Dendritic cell treated with granulocyte-macrophage colony-stimulating factor and Interleukin-4, amounts not matched to agents 40 ng/mL and 50 ng/mL, for 4 days (primary cell): ENCODE measurements around the gene MYO18B.

Source experiments
- H3K27ac Mint-ChIP-seq: one replicate; pipeline ENCODE4 v1.8.0; 2022; ENCODE audit warnings: mild to moderate bottlenecking, mixed read lengths
- H3K27me3 Mint-ChIP-seq: one replicate; pipeline ENCODE4 v1.8.0; 2022; ENCODE audit warnings: mild to moderate bottlenecking, mixed read lengths
- H3K36me3 Mint-ChIP-seq: one replicate; pipeline ENCODE4 v1.8.0; 2022; ENCODE audit warnings: low read depth, mixed read lengths
- H3K4me1 Mint-ChIP-seq: one replicate; pipeline ENCODE4 v1.8.0; 2022; ENCODE audit warnings: low read depth, mixed read lengths
- H3K4me3 Mint-ChIP-seq: one replicate; pipeline ENCODE4 v1.8.0; 2022; ENCODE audit warnings: mild to moderate bottlenecking, moderate library complexity, mixed read lengths
- H3K9me3 Mint-ChIP-seq: one replicate; pipeline ENCODE4 v1.8.0; 2022; ENCODE audit warnings: mixed read lengths
- intact Hi-C: fragments of 100-400 bp; cut with micrococcal nuclease; formaldehyde crosslinking; loops from one replicate; pipeline ENCODE4 v1.15.0; 2022

MYO18B gene

DNA sequence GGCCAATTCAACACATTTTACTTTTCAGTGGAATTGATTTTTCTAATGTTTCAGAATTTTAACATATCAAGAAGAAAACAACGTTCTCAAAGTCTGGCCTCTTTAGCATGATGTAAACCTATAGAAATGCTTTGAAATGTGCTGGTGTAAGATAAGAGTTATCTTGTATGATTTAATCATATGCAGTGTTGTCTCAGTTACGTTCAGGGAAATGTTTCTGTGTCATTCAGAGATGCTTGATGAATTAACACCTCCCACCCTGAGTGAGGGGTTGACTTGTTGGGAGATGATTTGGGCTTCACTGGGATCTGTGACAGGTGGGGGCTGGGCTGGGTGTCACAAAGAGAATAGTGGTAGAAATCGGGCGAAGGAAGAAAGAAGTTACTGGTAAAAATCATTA, 15.7 kb upstream of the MYO18B start:
- Mint-ChIP-seq H3K36me3 (peaks cover 58% of the 10 kb centered on the region), H3K4me3 (no peak overlapping the region), H3K27me3 (no peaks in the 10 kb centered on the region), H3K9me3 (no peaks in the 10 kb centered on the region), H3K27ac (no peak overlapping the region), H3K4me1 (peaks cover 10% of the 10 kb centered on the region)
- intact Hi-C loops, result no loop called here

DNA sequence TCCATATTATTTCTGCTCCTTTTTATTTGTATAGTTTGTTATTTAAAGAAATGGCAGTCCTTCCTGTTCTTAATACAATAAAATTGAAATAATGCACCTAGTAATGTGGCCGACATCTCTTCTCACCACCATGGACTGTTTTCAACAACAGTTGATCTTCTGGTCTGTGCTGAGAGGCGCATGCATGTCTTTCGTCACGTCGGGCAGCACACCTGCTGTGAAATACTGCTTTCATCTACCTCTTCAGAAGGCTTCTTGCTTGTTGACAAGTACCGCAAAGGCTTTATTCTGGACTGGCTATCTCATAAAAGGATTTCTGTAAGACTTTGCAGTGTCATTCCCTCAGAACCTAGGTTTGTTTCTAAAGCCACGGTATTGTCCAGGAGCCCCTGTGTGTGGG, 13.9 kb upstream of the MYO18B start:
- no peaks in the 10 kb centered on the region for H3K27me3 Mint-ChIP-seq
- H3K4me1 Mint-ChIP-seq, result peaks cover 10% of the 10 kb centered on the region
- intact Hi-C loops, result no loop called here
- H3K9me3 Mint-ChIP-seq, result no peaks in the 10 kb centered on the region
- H3K27ac Mint-ChIP-seq, result no peak overlapping the region
- no peak overlapping the region for H3K4me3 Mint-ChIP-seq
- H3K36me3 Mint-ChIP-seq, result peaks cover 43% of the 10 kb centered on the region

DNA sequence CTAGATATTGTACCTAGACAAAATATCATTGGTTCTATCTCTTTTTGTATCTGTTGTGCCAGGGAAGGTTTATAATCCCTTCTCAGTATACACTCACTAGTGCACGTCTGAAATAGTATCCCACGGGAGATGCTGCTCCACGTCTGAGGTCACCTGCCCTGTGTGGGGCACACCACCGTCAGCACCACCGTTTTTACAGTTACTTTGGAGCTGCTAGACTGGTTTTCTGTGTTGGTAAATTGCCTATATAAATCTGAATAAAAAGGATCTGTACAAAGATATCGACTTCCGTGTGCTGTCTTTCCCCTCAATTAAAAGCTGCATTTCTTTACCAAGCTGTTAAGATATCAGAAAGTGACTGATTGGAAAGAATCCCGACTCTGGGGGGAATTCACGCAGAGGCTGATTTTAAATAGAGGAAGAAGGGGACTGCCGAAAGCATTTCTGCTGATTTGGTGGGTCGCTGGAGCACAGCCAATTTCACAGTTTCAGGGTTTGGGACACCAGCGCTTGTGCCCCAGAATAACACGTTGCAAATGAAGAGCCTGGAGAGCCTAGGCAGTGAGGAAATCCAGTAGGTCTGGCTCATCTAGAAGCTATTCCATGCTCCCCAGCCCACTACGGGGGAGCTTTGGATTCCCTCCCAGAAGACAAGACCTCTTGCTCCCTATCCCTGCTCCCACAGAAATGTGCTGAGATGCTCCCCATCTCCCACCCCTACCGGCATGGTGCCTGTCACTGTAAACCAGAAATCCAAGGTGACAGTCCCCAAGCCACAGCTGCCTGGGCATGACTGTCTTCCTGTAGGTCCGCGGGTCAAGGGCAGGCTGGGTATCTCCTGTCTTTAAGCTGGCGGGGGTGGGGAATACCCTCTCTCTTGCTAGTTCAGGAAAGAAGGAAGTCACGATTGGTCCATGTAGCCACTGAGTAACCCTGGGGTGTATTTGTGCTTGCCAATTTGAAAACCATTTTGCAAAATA, 12.7 kb upstream of the MYO18B start:
- intact Hi-C loops, result no loop called here
- H3K27ac Mint-ChIP-seq, result no peak overlapping the region
- peaks cover 31% of the 10 kb centered on the region for H3K36me3 Mint-ChIP-seq
- no peak overlapping the region for H3K4me3 Mint-ChIP-seq
- peaks cover 14% of the 10 kb centered on the region for H3K4me1 Mint-ChIP-seq
- no peaks in the 10 kb centered on the region for H3K9me3 Mint-ChIP-seq
- H3K27me3 Mint-ChIP-seq, result no peaks in the 10 kb centered on the region

DNA sequence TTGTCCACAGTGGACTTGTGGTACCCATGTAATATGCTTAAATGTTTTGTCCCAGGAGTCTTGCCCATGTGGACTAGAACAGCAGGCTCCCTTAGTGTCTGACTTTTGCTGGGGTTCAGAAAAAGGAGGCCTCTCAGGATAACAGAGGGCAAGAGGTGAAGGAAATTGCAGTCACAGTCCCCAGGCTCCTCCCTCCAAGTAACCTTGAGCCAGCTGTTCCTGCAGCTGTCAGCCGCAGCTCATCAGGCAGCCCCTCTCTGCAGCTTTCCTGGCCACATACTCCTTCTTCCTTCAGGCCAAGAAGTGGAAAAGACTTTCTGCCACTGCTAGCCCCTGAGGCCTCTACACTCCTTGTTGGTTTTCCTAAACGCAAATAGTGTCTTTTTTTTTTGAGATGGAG, 6.3 kb upstream of the MYO18B start:
- H3K27me3 Mint-ChIP-seq, result peaks cover 13% of the 10 kb centered on the region
- H3K9me3 Mint-ChIP-seq, result no peaks in the 10 kb centered on the region
- no peak overlapping the region for H3K27ac Mint-ChIP-seq
- no peaks in the 10 kb centered on the region for H3K36me3 Mint-ChIP-seq
- no peak overlapping the region for H3K4me3 Mint-ChIP-seq
- H3K4me1 Mint-ChIP-seq, result peaks cover 15% of the 10 kb centered on the region
- intact Hi-C loops, result no loop called here

DNA sequence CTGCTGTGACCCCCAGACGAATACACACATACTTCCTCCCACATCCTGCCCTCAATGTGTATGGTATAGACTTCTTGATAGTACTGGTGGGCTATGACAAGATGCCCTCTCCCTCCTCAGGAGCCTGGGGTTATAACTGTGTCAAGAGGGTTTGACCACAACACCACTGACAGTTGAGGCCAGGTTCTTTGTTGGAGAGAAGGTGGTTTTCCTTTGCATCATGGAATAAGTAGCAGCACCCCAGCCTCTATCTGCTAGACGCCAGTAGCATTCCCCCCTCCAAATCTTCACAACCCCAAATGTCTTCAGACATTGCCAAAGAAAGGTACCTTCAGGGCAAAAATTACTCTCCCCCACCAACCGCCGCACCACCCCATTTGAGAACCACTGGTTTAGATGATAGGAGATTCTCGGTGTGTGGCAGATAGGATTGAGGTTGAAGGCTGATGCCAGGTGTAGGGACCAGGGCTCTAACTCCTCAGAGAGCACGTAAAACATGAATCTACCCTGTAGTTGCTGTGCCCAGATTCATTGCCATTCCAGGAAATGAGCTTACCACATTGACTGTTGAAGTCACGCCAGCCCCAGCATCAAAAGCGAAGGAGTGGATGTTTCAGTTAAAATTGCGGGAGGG, 5.5 kb upstream of the MYO18B start:
- Mint-ChIP-seq H3K4me3 (no peak overlapping the region), H3K4me1 (peaks cover 15% of the 10 kb centered on the region), H3K27ac (no peak overlapping the region)

DNA sequence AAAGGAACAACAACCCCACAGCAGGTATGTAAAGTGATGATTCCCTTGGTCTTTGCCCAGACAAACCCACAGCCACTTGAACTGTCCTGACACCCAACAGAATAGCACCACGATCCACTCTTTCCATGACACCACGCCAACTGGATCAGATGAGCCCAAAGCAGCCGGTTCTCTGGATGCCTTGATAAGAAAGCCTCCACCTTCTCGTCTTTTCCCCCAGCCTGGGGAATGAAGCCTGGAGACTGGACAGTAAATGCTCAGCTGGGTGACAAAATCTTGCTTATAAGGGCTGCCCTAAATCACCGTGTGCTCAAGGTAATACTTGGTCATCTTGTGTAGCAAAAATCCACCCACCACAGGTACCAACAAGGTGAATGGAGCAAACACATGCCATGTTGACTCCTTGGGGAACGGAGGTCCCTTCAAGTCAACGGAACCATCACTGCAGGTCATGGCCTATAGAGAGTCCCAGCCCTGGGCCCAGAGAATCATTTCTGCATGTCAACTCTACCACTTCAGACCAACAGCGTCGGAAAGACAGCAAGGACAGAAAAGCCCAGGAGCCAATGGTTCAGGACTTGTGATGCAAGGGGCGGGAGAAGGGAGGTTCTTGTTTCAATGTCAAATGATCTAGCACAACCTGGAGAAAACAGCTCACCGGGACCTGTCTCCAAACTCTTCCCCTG, 2.2 kb upstream of the MYO18B start:
- Mint-ChIP-seq H3K4me1 (peaks cover 19% of the 10 kb centered on the region), H3K27ac (no peak overlapping the region), H3K4me3 (no peak overlapping the region), H3K36me3 (no peaks in the 10 kb centered on the region), H3K27me3 (peaks cover 17% of the 10 kb centered on the region), H3K9me3 (no peaks in the 10 kb centered on the region)
- intact Hi-C loops, result no loop called here

More for the DNA sequence above, 5.5 kb upstream of the MYO18B start:
- H3K27me3 Mint-ChIP-seq, result peaks cover 13% of the 10 kb centered on the region
- no peaks in the 10 kb centered on the region for H3K36me3 Mint-ChIP-seq
- no peaks in the 10 kb centered on the region for H3K9me3 Mint-ChIP-seq
- intact Hi-C loops, result no loop called here

DNA sequence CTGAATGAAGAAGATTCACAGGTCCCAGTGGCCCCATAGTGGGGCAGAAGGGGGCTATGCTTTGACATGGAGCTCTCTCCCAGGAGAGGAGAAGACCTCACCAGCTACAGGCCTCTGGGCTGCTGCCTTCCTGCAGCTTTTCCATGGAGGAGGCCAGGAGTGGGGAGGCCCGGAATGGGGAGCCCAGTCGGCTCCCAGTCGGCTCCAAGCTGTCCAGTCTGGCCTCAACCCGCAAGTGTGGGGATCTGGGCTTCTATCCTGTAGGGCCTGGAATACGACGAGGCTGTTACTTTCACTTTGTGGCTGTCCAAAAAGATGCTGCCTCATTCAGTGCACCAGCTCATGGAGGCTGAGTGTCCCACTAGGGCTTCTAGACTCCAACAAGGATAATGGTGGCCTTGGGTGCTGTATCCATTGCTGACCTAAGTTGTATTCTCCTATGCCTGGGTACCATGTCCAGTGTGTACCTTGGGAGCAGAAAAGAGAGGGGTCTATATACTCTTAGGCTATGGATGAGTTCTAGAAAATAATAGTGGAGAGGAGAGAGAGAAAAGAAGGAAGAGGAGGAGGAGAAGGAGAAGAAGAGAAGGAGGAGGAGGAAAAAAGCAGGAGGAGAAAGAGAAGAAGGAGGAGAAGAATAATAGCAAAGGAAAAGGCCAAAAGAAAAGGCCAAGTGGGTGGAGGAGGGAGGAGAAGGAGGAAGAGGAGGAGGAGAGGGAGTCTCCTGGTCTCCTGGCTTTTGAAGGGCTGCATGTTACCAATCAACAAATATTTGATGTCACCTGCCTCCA, 1.1 kb downstream of the MYO18B start:
- Mint-ChIP-seq H3K36me3 (no peaks in the 10 kb centered on the region), H3K4me3 (no peak overlapping the region), H3K4me1 (peaks cover 35% of the 10 kb centered on the region), H3K27me3 (peaks cover 8% of the 10 kb centered on the region), H3K27ac (no peak overlapping the region), H3K9me3 (no peaks in the 10 kb centered on the region)
- intact Hi-C loops, result no loop called here

DNA sequence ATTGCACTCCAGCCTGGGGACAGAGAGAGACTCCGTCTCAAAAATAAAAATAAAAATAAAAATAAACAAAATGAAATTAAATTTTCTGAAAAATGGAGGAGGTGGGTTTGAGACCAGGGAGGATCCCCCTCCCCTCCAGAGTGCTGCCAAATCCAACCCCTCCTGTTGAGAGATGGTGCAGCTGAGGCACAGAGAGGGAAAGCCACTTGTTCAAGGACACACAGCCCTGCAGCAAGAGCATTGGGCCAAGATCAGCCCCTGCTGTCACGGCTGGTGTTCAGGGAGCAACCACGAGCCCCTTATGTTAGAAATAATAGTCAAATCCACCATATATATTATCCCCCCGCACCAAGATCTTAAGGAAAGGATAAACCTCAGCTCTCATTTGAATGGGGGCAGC, 2.7 kb downstream of the MYO18B start:
- H3K4me1 Mint-ChIP-seq, result peaks cover 51% of the 10 kb centered on the region
- no peaks in the 10 kb centered on the region for H3K36me3 Mint-ChIP-seq
- intact Hi-C loops, result no loop called here
- H3K27me3 Mint-ChIP-seq, result peaks cover 12% of the 10 kb centered on the region
- no peaks in the 10 kb centered on the region for H3K9me3 Mint-ChIP-seq
- no peak overlapping the region for H3K4me3 Mint-ChIP-seq
- H3K27ac Mint-ChIP-seq, result no peak overlapping the region

DNA sequence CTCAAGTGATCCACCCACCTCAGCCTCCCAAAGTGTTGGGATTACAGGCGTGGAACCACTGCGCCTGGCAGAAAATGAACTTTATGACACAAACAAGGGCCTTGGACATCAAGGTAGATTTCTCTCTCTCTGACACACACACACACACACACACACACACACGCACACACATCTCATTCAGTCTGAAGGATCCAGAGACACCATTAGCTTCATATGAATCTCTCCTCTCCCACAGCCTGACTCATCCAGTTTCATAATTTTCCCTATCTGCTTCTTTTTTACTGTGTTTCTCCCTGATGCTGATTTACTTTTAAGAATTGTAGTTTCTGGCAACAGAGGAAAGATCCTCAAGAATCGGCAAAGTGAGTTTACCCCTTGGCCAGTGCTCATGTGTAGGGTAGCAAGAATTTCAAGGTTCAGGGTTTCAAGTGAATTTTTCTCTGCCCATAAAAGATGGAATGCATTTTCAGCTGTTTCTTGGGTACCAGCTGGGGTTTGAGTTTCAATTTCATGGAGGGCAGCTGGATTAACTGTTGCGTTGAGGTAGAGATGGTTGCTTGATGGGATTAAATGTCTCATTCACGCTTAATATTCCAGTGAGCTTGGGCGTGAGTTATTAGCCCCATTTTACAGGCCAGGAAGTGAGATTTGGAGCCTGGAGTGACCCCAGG, 3.5 kb downstream of the MYO18B start:
- Mint-ChIP-seq H3K27ac (peak overlapping the region; percentile 16), H3K36me3 (no peaks in the 10 kb centered on the region), H3K27me3 (peaks cover 18% of the 10 kb centered on the region), H3K4me3 (no peak overlapping the region), H3K4me1 (peaks cover 58% of the 10 kb centered on the region), H3K9me3 (no peaks in the 10 kb centered on the region)
- intact Hi-C loops, result no loop called here

DNA sequence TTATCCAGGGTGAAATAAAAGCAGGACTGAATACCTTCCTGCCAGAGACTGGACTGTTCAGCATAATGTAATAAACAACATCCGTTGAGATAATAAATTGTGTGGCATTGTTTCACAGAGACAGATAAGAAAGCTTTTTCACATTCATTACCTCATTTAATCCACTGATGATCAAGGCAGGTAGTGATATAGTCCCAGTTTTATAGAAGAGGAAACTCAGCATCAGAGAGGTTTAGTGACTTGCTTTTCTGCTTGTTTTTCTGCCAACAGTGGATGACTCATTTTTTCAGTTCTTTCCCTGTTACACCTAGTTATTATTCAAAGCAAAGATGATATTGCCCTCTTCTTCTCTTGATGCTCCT, 4.0 kb downstream of the MYO18B start:
- H3K4me3 Mint-ChIP-seq, result no peak overlapping the region
- no peaks in the 10 kb centered on the region for H3K36me3 Mint-ChIP-seq
- no peak overlapping the region for H3K27ac Mint-ChIP-seq
- intact Hi-C loops, result no loop called here
- no peaks in the 10 kb centered on the region for H3K9me3 Mint-ChIP-seq
- H3K4me1 Mint-ChIP-seq, result peaks cover 64% of the 10 kb centered on the region
- peaks cover 20% of the 10 kb centered on the region for H3K27me3 Mint-ChIP-seq

DNA sequence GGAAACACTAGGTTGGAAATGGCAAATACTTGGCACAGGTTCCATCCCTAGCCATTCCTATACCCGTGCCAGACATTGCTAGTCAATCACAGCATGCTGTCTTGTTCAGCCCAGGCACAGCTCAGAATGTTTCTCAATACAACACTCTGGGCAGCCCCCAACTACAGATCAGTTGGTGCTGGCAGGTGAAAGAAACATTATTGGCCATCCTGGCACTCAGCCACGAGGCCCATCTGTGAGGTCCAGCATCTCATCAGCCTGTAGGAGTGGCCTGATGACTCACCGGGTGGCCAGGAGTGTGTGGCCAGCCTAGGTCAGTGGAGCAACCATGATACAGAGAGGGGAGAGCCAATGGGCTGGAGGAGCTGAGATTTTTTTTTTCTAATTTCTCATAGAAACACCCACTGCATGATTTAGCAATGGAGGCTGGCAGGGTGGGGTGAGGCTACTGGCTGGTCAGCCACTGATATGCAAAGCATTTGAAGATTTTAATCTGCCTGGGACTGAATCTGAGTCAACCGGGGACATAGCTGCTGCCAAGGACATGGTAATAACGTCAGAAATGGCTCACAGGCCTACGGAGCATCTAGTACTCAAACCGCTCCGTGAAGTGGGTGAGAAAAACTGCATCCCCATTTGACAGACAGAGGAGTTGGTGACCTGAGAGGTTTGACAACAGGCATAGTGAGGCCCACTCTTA, 5.4 kb downstream of the MYO18B start:
- Mint-ChIP-seq H3K27ac (no peak overlapping the region), H3K9me3 (no peaks in the 10 kb centered on the region), H3K36me3 (no peaks in the 10 kb centered on the region), H3K4me3 (no peak overlapping the region), H3K4me1 (peaks cover 66% of the 10 kb centered on the region), H3K27me3 (peaks cover 26% of the 10 kb centered on the region)
- intact Hi-C loops, result no loop called here

DNA sequence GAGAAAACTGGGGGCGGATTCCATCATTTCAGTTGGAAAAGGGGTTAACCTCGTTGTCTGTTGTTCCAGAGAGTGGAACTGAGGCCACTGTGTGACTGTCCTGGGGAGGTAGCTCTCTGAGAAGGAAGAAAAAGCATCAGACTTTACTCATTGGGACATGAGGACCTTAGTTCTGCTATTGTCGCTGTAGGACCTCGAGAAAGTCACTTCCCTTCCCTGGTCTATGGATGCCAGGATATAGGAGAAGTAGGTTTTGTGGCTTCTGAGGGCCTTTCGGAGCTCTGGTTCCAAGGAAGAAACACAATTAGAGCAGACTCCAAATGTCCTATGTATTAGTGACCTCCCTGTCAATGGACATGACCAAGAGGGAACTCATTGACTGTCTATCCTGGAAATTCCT, 6.2 kb downstream of the MYO18B start:
- Mint-ChIP-seq H3K4me3 (no peak overlapping the region), H3K27ac (peak overlapping the region; percentile 64), H3K4me1 (peaks cover 64% of the 10 kb centered on the region), H3K9me3 (no peaks in the 10 kb centered on the region), H3K27me3 (peaks cover 26% of the 10 kb centered on the region), H3K36me3 (no peaks in the 10 kb centered on the region)
- intact Hi-C loops, result no loop called here

DNA sequence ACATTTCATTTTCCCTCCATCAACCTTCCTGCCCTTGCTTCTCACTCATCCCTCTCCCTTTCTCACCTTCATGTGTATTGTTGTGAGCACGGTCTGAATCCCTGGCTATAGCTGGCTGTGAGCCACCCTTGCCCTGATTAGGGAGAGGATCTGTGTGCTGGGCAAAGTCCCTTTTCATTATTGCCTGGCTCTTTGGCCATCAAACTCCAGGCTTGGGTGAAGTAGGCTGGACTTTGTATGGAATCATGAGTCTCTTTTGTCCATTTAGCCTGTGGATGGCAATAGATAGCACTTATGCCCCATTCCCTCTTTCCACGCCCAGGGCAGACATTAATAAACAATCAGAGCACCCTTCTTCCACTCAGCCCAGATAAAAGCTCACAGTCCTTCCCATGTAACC, 6.7 kb downstream of the MYO18B start:
- Mint-ChIP-seq H3K4me1 (peaks cover 60% of the 10 kb centered on the region), H3K36me3 (no peaks in the 10 kb centered on the region), H3K9me3 (no peaks in the 10 kb centered on the region), H3K27ac (peak overlapping the region; percentile 64), H3K4me3 (no peak overlapping the region), H3K27me3 (peaks cover 30% of the 10 kb centered on the region)
- intact Hi-C loops, result no loop called here
